B cell (primary cell): ENCODE results near the gene CEP112.

Experiments used
- EZH2 ChIP-seq: IDR thresholded peaks from 2 replicates; pipeline ENCODE4 v1.6.1; 2012; ENCODE audit warnings: borderline replicate concordance, low read depth, mild to moderate bottlenecking, moderate library complexity, low read length; ENCODE audit not compliant: insufficient read depth, poor library complexity, severe bottlenecking
- TF ChIP-seq, protein P1 (sequence below): fragments of 200-600 bp; IDR thresholded peaks from one replicate; pipeline ENCODE4 v1.8.0; 2022; ENCODE audit warnings: antibody characterized with exemption, mild to moderate bottlenecking

DNA sequence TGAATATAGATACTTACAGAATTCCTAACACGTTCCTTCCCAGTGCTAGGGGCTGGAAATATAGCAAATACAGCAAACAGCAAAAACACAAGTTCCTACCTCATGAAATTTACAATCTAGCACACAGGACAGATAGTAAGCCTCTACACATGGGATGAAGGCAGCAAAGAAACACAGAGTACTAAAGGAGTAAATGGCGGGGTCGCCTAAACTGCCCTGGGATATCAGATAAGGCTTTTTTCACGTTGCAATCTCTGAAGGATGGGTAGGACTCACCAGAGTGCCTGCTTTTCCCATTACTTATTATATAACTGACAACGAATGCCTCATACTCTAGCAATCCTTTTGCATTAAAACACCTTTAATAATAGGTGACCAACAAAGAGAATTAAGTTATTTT is 19.8 kb downstream of the CEP112 start:
- no peak for TF ChIP-seq EZH2
- TF ChIP-seq, protein P1, sequence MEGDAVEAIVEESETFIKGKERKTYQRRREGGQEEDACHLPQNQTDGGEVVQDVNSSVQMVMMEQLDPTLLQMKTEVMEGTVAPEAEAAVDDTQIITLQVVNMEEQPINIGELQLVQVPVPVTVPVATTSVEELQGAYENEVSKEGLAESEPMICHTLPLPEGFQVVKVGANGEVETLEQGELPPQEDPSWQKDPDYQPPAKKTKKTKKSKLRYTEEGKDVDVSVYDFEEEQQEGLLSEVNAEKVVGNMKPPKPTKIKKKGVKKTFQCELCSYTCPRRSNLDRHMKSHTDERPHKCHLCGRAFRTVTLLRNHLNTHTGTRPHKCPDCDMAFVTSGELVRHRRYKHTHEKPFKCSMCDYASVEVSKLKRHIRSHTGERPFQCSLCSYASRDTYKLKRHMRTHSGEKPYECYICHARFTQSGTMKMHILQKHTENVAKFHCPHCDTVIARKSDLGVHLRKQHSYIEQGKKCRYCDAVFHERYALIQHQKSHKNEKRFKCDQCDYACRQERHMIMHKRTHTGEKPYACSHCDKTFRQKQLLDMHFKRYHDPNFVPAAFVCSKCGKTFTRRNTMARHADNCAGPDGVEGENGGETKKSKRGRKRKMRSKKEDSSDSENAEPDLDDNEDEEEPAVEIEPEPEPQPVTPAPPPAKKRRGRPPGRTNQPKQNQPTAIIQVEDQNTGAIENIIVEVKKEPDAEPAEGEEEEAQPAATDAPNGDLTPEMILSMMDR = no peak
